ENCODE measurements around the gene ARL15. TPM values are rescaled to one million over a fixed set of nuclear protein-coding genes. Genes with fewer than 3 reads are reported as not detected.

ARL15 gene
- total RNA-seq, 1 experiment from 2014 or later, result 13.0 TPM

GRCh38 chr5:54264574-54264973, 45.8 kb downstream of the ARL15 start:
- Histone ChIP-seq H3K27me3 (ENCODE audit: insufficient read depth, low read length) (no peaks in the 10 kb centered on the region), H3K56ac (ENCODE audit: insufficient read length, low read depth, low read length) (no peak overlapping the region), H2BK15ac (ENCODE audit: low read depth, low read length) (no peak overlapping the region), H3K4me1 (ENCODE audit: insufficient read depth, low read length) (no peaks in the 10 kb centered on the region; the same call in 1 of the 2 replicates), H3K79me1 (ENCODE audit: insufficient read depth, low read depth, low read length, poor library complexity, severe bottlenecking) (no peaks in the 10 kb centered on the region), H3K23ac (ENCODE audit: insufficient read length, low read depth, low read length) (no peak overlapping the region), H3K18ac (ENCODE audit: insufficient read length, low read depth, low read length) (no peak overlapping the region), H2BK5ac (ENCODE audit: insufficient read length, low read length) (no peak overlapping the region), H3K4me2 (ENCODE audit: insufficient read depth, insufficient read length, low read length) (no peak overlapping the region), H3T11ph (ENCODE audit: low read length) (no peak overlapping the region), H3K9me3 (ENCODE audit: control insufficient read depth, low read depth, low read length) (no peaks in the 10 kb centered on the region), H3K27ac (ENCODE audit: insufficient read length, low read depth, low read length) (no peak overlapping the region), H3K79me2 (ENCODE audit: insufficient read depth, low read length) (no peaks in the 10 kb centered on the region; the same call in 1 of the 2 replicates), H2BK12ac (ENCODE audit: insufficient read length, low read depth, low read length) (no peak overlapping the region), H2AK5ac (ENCODE audit: insufficient read length, low read length) (no peak overlapping the region), H4K5ac (ENCODE audit: insufficient read length, low read depth, low read length) (no peak overlapping the region), H2BK20ac (ENCODE audit: low read depth, low read length, poor library complexity, severe bottlenecking) (no peak overlapping the region), H4K20me1 (ENCODE audit: control insufficient read depth, insufficient read depth, insufficient read length) (no peaks in the 10 kb centered on the region), H4K8ac (replicated peaks; ENCODE audit: insufficient read length, low read depth, low read length) (no peak overlapping the region), H3K14ac (ENCODE audit: insufficient read depth, low read length) (no peak overlapping the region), H4K91ac (ENCODE audit: insufficient read length, low read depth, low read length) (no peak overlapping the region), H3K4ac (ENCODE audit: low read depth, low read length) (no peak overlapping the region), H2AFZ (ENCODE audit: low read length) (no peak overlapping the region), H2BK120ac (ENCODE audit: low read depth, low read length, poor library complexity, severe bottlenecking) (no peak overlapping the region), H3K23me2 (ENCODE audit: insufficient read length, low read depth, low read length, poor library complexity, severe bottlenecking) (no peaks in the 10 kb centered on the region), H3K9ac (ENCODE audit: extremely low read depth, insufficient read length, low read length) (no peak overlapping the region)
- Mint-ChIP-seq H3K4me3 (no peak overlapping the region), H3K27me3 (ENCODE audit: low read depth) (no peaks in the 10 kb centered on the region), H3K4me1 (peaks cover 10 to 13% of the 10 kb centered on the region in 2 experiments), H3K27ac (no peak overlapping the region), H3K36me3 (ENCODE audit: insufficient read depth in 1 of 3, low read depth in 3 of 3) (peaks cover 0 to 2% (median 0%) of the 10 kb centered on the region in 3 experiments; a peak in 1 of 7 replicates), H3K9me3 (peaks cover 0 to 2% of the 10 kb centered on the region in 2 experiments; a peak in 2 of 5 replicates)
- DNase-seq, result no peak
- TF ChIP-seq CTCF (conservative IDR thresholded peaks at IDR 0.05), result no peak
